Prostate gland (tissue), 2 donors: ENCODE measurements around the gene NPC1.

Experiments used
- CTCF ChIP-seq, 4 experiments: fragments of 200-600 bp in 2 of 4; fragments of 450-650 bp in 2 of 4; sonication (generic) in 2 of 4; IDR thresholded peaks; 1 replicate in 3 of 4; 2 replicates in 1 of 4; pipeline ENCODE4 v1.5.1; 2016 to 2019; ENCODE audit warnings: antibody characterized with exemption in 4 of 4, mild to moderate bottlenecking in 2 of 4, moderate library complexity in 2 of 4
- POLR2AphosphoS5 ChIP-seq: sonication (generic); formaldehyde crosslinking; IDR thresholded peaks from one replicate; pipeline ENCODE4 v1.6.1; 2017; ENCODE audit warnings: antibody characterized with exemption

- TF ChIP-seq CTCF (IDR thresholded peaks at IDR 0.05) (no peak), POLR2AphosphoS5 (no peak)
These were observed 9.9 kb upstream of the NPC1 start for GRCh38 chr18:23596183-23596582.
